GM12874 (cell line): ENCODE measurements around the gene WDFY2.
A peak's percentile ranks its signal among the peaks of the same experiment; 100 is the strongest.

Experiments used
- TF ChIP-seq, protein P1 (sequence below): IDR thresholded peaks from 2 replicates; pipeline ENCODE4 v1.5.1; 2011; ENCODE audit warnings: low read depth, mild to moderate bottlenecking, control low read depth, low read length, moderate library complexity; ENCODE audit not compliant: insufficient read depth

WDFY2 gene

DNA sequence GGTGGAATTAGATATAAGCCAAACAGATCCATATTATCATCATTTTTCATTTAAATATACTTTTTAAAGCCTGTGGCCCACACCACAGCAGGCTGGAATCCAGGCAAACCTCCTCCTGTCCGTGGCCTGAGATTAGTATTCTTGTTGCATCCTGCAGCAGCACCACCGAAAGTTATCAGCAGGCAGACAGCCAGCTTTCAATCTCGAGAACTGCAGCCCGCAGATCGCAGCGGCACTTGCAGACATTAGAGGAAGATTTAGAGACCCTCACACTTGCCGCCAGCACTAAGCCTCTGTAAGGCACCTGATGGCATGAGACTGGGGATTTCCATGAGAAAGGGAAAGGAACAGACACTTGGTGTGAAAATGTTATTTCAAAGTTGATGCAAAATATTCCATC is 212.3 kb downstream of the WDFY2 start:
- TF ChIP-seq, protein P1, sequence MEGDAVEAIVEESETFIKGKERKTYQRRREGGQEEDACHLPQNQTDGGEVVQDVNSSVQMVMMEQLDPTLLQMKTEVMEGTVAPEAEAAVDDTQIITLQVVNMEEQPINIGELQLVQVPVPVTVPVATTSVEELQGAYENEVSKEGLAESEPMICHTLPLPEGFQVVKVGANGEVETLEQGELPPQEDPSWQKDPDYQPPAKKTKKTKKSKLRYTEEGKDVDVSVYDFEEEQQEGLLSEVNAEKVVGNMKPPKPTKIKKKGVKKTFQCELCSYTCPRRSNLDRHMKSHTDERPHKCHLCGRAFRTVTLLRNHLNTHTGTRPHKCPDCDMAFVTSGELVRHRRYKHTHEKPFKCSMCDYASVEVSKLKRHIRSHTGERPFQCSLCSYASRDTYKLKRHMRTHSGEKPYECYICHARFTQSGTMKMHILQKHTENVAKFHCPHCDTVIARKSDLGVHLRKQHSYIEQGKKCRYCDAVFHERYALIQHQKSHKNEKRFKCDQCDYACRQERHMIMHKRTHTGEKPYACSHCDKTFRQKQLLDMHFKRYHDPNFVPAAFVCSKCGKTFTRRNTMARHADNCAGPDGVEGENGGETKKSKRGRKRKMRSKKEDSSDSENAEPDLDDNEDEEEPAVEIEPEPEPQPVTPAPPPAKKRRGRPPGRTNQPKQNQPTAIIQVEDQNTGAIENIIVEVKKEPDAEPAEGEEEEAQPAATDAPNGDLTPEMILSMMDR, result no peak

DNA sequence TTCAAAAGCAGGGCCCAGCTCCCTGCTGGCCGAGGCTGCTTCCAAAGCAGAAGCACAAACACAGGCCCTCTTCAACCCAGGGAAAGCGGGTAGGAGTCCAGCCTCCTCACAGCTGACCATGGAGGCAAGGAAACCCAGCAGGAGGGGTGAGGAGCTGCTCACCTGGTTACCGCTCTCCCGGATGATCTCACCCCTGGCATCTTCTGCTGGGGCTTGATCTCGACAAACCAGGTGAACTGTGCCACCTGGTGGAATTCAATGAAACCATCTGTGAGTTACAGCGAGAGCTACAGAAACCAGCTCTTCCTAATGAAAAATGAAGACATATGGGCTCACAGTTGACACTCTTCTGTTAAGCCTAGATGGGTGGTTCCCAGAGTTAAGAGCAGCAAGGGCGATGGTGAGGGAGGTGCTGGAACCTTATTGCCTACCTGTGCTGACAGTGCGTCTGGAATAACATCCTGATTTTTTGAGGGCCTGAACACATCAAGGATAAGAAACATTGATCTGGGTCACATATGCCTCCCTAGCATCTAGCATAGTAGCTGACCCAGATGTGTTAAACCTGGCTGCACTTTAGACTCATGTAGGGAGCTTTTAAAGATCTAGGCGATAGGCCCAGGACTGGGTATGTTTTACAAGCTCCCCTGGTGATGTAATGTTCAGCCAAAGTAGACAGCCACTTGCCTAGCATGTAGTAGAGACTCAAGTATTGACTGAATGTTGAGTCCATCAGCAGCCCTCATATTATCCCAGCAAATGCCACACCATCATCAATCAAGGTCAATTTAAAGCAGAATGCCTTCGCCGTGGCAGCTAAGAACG is 213.6 kb downstream of the WDFY2 start:
- TF ChIP-seq, protein P1, result peak; percentile 59

DNA sequence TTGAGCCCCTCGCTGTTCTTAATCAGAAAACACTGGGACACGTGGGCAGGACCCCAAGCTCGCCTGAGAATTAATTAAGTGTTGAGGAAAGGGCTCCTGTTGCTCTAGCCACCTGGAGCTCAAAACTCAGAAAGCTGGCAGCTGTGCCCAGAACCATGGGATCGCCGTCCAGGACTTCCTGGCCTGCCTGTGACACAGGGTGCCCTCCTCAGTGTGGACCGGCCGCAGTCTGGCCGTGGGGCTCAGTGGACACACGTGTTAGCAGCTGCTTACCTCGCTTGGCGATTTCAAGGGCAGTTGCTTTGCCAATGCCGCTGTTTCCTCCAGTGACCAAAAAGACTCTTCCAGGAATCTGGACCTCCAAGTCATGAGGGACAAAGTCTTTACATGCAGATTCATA is 215.0 kb downstream of the WDFY2 start:
- TF ChIP-seq, protein P1, result no peak

DNA sequence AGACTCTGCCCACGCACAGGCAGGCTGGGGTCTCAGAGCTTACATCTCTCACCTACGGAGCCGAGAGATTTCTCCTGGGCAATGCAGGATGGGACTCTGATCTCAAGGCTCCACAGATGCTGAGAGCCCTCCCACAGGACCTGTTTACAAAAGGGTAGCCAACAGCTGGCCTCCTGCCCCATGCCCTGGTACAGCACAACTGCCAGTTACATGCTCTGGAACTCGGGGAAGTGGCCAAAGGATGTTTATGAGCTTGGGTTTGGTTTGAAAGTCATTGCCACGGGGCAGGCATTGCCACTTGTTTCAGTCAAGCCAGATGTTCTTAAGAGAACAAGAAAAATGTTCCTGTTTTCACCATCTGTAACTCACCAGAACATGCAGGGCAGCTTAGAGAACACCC is 216.2 kb downstream of the WDFY2 start:
- TF ChIP-seq, protein P1, result no peak

DNA sequence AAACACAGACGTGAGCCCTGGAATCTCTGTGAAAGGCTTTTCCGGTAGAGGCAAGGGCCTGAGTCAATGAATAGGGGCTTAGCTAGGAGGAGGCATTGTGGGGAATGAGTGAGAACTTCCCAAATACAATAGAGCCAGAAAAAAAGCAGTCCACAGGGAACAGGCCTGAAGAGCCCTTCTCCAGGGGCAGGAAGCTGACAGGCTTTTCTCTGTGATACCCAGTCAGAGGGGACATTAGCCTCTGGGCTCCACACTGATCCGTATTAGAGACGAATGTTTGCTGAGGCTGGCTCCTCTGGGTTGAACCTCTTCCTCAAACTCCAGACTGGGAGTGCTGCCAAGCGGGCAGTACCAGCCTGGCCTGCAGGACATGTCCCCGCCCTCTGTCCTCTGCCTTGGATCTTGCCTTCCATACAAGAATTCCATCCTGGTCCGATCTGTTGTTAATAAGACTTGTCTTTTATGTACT is 217.4 kb downstream of the WDFY2 start:
- TF ChIP-seq, protein P1, result no peak

DNA sequence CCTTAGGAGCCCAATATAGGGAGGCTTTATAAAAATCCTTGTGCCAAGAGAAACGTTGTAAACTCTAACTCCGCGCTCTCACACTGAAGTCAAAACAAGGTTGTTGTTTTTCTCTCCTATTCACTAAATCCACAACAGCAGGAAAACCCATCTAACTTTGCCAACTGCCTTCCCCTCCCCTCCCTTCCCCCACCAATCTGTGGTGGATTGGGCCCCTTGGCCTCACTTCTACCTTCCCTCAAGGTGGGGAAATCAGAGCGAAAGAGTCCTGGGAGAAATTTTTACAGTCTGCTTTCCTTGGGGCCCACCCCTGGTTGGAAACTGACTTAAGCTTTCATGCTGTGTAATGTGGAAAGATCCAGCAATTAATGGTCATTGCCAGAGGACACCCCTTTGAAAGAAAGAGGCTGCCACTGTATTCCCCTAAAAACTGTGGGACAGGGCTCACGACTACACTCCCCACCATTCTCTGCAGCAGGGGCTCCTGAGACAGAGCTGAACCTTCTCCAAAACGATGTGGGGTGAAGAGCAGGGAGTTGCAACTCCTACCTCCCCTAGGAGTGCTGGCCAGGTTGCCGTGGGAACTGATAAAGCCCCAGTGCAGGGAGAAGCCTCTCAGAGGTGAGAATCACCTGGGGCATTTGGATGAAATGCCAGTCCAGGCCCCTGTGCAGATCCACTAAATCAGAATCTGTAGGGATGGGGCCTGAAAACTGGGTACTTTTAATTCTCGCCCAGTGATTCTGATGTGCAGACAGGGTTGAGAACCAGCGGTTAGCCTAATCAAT is 218.6 kb downstream of the WDFY2 start:
- TF ChIP-seq, protein P1, result no peak

DNA sequence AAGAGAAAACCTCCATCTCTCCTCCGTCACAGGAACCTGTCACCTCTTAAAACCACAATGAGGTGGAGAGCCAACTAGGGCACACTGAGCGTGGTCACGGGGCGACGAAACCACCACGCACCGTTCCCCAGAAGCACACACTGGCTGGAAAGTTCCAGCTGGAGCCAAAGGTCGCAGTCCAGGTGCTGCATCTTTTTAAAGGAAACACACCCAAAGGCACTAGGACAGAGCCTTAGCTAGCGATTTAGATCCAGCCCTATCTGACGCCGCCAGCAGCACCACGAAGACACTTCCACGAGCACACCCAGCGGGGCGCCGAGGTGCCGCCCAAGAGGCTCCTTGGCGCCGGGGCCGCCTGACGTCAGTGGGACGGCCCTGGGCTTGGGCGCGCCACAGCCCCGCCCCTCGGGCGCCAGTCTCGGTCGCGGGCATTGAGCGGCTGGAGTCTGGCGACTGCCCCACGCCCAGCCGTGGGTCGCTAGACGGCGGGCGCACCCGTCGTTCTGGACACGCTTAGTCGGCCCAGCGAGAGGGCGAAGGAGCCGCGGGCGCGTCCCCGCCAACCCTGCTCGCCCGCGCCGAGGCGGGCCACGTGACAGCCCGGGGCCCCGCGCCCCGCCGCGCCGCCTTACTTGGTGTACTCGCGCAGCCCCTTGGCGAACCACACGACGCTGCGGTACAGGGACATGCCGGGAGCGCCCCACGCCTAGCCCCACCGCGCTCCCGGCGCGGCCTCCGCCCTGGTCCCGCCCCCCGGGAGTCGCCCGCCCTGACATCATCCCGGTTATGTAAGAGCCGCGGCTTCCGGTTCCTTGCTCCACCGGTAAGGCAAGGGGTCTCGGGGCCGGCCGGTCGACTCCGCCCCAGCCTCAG is 219.4 kb downstream of the WDFY2 start, which contains the start of gene DHRS12:
DHRS12 (minus strand) TSS at position 742 of the 873 bp plus-strand sequence. CDS start 4,504 bp downstream, outside the sequence.
- TF ChIP-seq, protein P1, result peak; percentile 15; the same call in 1 of the 2 replicates
